ENCODE results near the gene ZNF775.

Gene ZNF775

GRCh38 chr7:150412518-150413488, 33.7 kb downstream of the ZNF775 start:
- DNase-seq (ENCODE audit: low spot score) = no peak

- DNase-seq (ENCODE audit: low spot score) = no peak
Measured at GRCh38 chr7:150413640-150414081, 34.5 kb downstream of the ZNF775 start.

GRCh38 chr7:150415161-150416153, 36.3 kb downstream of the ZNF775 start:
- no peak for DNase-seq (ENCODE audit: low spot score)

GRCh38 chr7:150417239-150417638, 38.1 kb downstream of the ZNF775 start:
- no peak for DNase-seq (ENCODE audit: low spot score)

- DNase-seq (ENCODE audit: low spot score) = no peak
Measured at GRCh38 chr7:150417863-150418262, 38.7 kb downstream of the ZNF775 start.

GRCh38 chr7:150420242-150420641, 41.1 kb downstream of the ZNF775 start:
- DNase-seq (ENCODE audit: low spot score) = no peak

GRCh38 chr7:150420987-150421674, 42.0 kb downstream of the ZNF775 start:
- peak; percentile 87 for DNase-seq (ENCODE audit: low spot score)

GRCh38 chr7:150421831-150422230, 42.7 kb downstream of the ZNF775 start:
- no peak for DNase-seq (ENCODE audit: low spot score)

- DNase-seq (ENCODE audit: low spot score) = no peak
Measured at GRCh38 chr7:150425670-150426069, 46.5 kb downstream of the ZNF775 start.

GRCh38 chr7:150428671-150429451, 49.7 kb downstream of the ZNF775 start:
- no peak for DNase-seq (ENCODE audit: low spot score)

- DNase-seq (ENCODE audit: low spot score) = no peak
Measured at GRCh38 chr7:150429699-150430098, 50.6 kb downstream of the ZNF775 start.

- no peak for DNase-seq (ENCODE audit: low spot score)
Measured at GRCh38 chr7:150430465-150431085, 51.4 kb downstream of the ZNF775 start.

GRCh38 chr7:150431839-150432658, 52.9 kb downstream of the ZNF775 start:
- DNase-seq (ENCODE audit: low spot score) = no peak

GRCh38 chr7:150432915-150433892, 54.1 kb downstream of the ZNF775 start:
- DNase-seq (ENCODE audit: low spot score) = no peak

- no peak for DNase-seq (ENCODE audit: low spot score)
Measured at GRCh38 chr7:150434240-150434639, 55.1 kb downstream of the ZNF775 start.

GRCh38 chr7:150435047-150435389, 55.9 kb downstream of the ZNF775 start:
- DNase-seq (ENCODE audit: low spot score) = no peak

- no peak for DNase-seq (ENCODE audit: low spot score)
Measured at GRCh38 chr7:150435390-150436073, 56.4 kb downstream of the ZNF775 start.

GRCh38 chr7:150439967-150440366, 60.8 kb downstream of the ZNF775 start:
- DNase-seq (ENCODE audit: low spot score) = no peak

All from activated CD4-positive, alpha-beta T cell treated with anti-CD3 and anti-CD28 coated beads, Interleukin-2, Interleukin-4, amounts not matched to agents 100 ng/mL and 50 ng/mL, durations not matched to agents 16 hours and 8 hours (primary cell).